ENCODE measurements around the gene MVP. TPM values are rescaled to one million over a fixed set of nuclear protein-coding genes. Genes with fewer than 3 reads are reported as not detected.
A peak's percentile ranks its signal among the peaks of the same experiment; 100 is the strongest.
"Not testable (repeated sequence)": the region's sequence is repeated elsewhere in the genome, so short reads cannot be mapped to it uniquely, and the experiment has no call there.

The MVP gene
- 150 and 157 TPM in 2 replicates for total RNA-seq
- long read RNA-seq, transcript MVP-202 (15 exons, 2,925 nt), result minor isoform, 113 of 616 reads
- long read RNA-seq, transcript MVP-201 (15 exons, 2,870 nt), result major isoform, 413 of 616 reads
- long read RNA-seq, partial matches to known transcripts, result 59 of 616 reads
- long read RNA-seq, other reads (novel, unspliced or antisense), result 31 of 616 reads

DNA sequence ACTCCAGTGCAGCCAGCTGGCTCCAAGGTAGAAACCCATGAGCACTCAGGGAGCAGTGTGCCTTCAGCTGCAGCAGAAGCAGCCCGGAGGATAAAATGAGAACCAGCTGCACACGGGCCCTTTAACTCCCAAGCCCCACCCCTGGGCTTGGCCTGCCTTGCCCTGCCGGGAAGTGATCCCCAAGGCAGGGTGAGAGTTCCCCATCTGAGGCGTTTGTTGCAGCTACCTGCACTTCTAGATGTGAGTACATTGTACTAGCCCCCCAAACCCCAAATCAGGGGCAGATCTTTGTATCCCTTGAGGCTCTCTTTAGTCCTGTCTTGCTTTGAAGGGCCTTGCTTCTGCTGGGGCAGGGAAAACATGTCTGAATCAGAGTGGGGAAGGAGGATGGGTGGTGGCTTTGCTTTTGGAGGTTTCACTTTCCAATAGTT lies at the start of gene MVP:
TSS of gene MVP (plus strand) at position 192 of the 431 bp plus-strand sequence. CDS start 10,088 bp downstream, outside the sequence.
- no peaks in the 10 kb centered on the region for H3K27me3 Mint-ChIP-seq (ENCODE audit: unreplicated experiment)
- H3K4me1 Mint-ChIP-seq (ENCODE audit: unreplicated experiment), result peaks cover 77% of the 10 kb centered on the region
- H3K4me3 Mint-ChIP-seq (ENCODE audit: unreplicated experiment), result peak within 1 kb of the TSS; percentile 88
- no peak for DNase-seq (ENCODE audit: extremely low spot score, unreplicated experiment)
- H3K9me3 Mint-ChIP-seq (ENCODE audit: unreplicated experiment), result no peaks in the 10 kb centered on the region
- H3K36me3 Mint-ChIP-seq (ENCODE audit: unreplicated experiment), result peaks cover 13% of the 10 kb centered on the region
- TF ChIP-seq, protein P1, sequence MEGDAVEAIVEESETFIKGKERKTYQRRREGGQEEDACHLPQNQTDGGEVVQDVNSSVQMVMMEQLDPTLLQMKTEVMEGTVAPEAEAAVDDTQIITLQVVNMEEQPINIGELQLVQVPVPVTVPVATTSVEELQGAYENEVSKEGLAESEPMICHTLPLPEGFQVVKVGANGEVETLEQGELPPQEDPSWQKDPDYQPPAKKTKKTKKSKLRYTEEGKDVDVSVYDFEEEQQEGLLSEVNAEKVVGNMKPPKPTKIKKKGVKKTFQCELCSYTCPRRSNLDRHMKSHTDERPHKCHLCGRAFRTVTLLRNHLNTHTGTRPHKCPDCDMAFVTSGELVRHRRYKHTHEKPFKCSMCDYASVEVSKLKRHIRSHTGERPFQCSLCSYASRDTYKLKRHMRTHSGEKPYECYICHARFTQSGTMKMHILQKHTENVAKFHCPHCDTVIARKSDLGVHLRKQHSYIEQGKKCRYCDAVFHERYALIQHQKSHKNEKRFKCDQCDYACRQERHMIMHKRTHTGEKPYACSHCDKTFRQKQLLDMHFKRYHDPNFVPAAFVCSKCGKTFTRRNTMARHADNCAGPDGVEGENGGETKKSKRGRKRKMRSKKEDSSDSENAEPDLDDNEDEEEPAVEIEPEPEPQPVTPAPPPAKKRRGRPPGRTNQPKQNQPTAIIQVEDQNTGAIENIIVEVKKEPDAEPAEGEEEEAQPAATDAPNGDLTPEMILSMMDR (IDR thresholded peaks at IDR 0.05), result no peak
- peak within 1 kb of the TSS; percentile 96 for H3K27ac Mint-ChIP-seq (ENCODE audit: unreplicated experiment)

DNA sequence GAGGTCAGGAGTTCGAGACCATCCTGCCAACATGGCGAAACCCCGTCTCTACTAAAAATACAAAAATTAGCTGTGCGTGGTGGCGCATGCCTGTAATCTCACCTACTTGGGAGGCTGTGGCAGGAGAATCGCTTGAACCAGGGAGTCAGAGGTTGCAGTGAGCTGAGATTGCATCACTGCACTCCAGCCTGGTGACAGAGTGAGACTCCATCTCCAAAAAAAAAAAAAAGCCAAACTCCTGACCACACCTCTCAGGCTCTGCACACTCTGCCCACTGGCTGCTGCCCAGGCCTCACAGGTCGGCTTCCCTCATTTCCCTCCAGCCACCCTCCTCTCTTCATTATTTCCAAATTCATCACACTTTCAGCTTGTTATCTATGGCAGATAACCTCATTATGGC lies 47.9 kb upstream of the MVP start:
- H3K36me3 Mint-ChIP-seq (ENCODE audit: unreplicated experiment); H3K4me3 Mint-ChIP-seq (ENCODE audit: unreplicated experiment); DNase-seq (ENCODE audit: extremely low spot score, unreplicated experiment); H3K27ac Mint-ChIP-seq (ENCODE audit: unreplicated experiment); H3K4me1 Mint-ChIP-seq (ENCODE audit: unreplicated experiment); H3K9me3 Mint-ChIP-seq (ENCODE audit: unreplicated experiment); H3K27me3 Mint-ChIP-seq (ENCODE audit: unreplicated experiment): not testable (repeated sequence)

DNA sequence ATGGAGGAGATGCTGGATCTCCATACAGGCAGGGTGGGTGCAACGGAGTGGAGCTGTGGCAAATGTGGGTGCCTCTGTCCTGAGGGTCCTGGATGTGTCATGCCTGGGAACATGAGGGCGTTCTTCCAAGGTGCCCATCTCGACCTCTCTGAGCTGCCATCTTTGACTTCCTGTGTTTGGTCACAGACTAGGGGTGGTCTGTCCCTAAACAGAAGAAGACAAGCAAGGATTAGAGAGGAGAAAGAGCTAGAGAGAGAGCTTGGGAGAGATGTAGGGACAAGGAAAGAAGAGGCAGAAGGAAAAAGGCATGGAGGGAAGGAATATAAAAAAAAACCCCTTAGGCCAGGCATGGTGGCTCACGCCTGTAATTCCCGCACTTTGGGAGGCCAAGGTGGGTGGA lies 45.5 kb upstream of the MVP start:
- DNase-seq (ENCODE audit: extremely low spot score, unreplicated experiment), result no peak
- Mint-ChIP-seq H3K36me3 (ENCODE audit: unreplicated experiment) (no peaks in the 10 kb centered on the region), H3K4me3 (ENCODE audit: unreplicated experiment) (no peak overlapping the region), H3K27ac (ENCODE audit: unreplicated experiment) (no peak overlapping the region), H3K9me3 (ENCODE audit: unreplicated experiment) (no peaks in the 10 kb centered on the region), H3K4me1 (ENCODE audit: unreplicated experiment) (peaks cover 6% of the 10 kb centered on the region), H3K27me3 (ENCODE audit: unreplicated experiment) (peaks cover 11% of the 10 kb centered on the region)
- TF ChIP-seq, protein P1 (IDR thresholded peaks at IDR 0.05), result no peak

DNA sequence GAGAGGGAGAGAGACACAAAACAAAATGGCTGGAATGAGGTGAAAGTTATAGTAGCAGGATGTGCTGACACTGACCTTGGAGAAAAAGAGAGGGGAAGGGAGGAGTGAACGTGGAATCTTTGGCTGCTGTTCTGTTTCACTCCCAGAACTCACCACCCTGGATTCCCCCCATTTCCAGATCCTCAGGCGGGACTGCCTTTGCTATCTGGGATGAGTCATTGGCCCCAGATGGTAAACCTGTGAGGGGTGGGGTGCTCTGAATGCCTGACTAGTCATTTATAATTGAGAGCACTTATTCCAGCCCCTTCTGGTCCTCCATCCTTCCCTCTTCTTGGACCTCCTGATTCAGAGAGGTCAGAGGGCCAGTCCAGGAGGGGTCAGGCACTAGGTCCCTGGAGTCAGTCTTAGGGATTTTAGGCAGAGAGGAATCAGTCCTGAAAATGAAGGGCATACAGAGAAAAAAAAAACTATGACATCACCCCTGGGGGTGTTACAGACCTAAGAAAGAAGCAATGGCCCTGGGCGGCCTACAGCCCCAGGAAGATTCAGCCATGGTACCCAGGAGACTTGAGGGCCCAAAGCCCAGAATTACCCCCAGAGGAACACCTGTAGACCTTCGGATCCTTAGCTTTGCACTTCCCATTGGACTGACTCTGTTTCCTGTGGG lies 44.4 kb upstream of the MVP start:
- Mint-ChIP-seq H3K4me3 (ENCODE audit: unreplicated experiment) (no peak overlapping the region), H3K36me3 (ENCODE audit: unreplicated experiment) (no peaks in the 10 kb centered on the region), H3K9me3 (ENCODE audit: unreplicated experiment) (no peaks in the 10 kb centered on the region), H3K27ac (ENCODE audit: unreplicated experiment) (no peak overlapping the region), H3K27me3 (ENCODE audit: unreplicated experiment) (peaks cover 12% of the 10 kb centered on the region), H3K4me1 (ENCODE audit: unreplicated experiment) (peaks cover 6% of the 10 kb centered on the region)
- no peak for DNase-seq (ENCODE audit: extremely low spot score, unreplicated experiment)
- TF ChIP-seq, protein P1 (IDR thresholded peaks at IDR 0.05), result no peak

DNA sequence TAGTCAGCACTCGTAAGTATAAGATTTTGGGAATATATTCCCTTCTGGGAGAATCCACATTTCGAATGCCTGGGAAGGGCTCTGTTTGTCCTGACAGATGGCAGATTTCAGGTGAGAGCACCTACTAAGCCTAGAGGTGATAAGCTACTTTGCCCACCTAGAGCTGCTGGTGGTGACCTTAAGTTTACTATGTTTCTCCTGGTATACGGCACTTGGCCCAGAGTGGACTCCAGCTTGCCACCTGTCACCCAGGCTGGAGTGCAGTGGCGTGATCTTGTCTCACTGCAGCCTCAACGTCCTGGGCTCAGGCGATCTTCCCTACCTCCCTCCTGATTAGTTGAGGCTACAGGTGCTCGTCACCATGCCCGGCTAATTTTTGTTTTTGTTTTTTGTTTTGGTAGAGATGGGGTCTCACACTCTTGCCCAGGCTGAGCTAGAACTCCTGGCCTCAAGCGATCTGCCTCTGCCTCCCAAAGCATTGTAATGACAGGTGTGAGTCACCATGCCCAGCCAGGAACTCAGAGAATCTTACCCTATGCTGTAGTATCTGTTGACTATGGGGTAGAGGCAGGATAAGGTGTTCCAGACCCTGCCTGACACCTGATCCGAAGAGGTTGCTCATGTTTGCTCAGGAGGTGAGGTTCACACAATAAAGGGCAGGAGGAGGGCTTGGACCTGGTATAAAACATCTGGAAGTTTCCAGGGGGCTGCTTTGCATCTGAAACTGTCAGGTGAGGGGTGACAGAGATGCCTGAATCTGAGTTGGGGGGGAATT lies 42.5 kb upstream of the MVP start, which contains the start of gene ZG16:
TSS of gene ZG16 (plus strand) at position 681 of the 775 bp plus-strand sequence. CDS start 1,011 bp downstream, outside the sequence.
- DNase-seq (ENCODE audit: extremely low spot score, unreplicated experiment), result no peak
- TF ChIP-seq, protein P1 (IDR thresholded peaks at IDR 0.05), result no peak
- H3K27ac Mint-ChIP-seq (ENCODE audit: unreplicated experiment), result no peak within 1 kb of the TSS
- no peaks in the 10 kb centered on the region for H3K9me3 Mint-ChIP-seq (ENCODE audit: unreplicated experiment)
- no peak within 1 kb of the TSS for H3K4me3 Mint-ChIP-seq (ENCODE audit: unreplicated experiment)
- peaks cover 16% of the 10 kb centered on the region for H3K27me3 Mint-ChIP-seq (ENCODE audit: unreplicated experiment)
- H3K4me1 Mint-ChIP-seq (ENCODE audit: unreplicated experiment), result peaks cover 6% of the 10 kb centered on the region
- H3K36me3 Mint-ChIP-seq (ENCODE audit: unreplicated experiment), result no peaks in the 10 kb centered on the region

All from osteocyte (in vitro differentiated cells).